GM21786 (cell line): Measurements from ENCODE around the gene ZFAND2A.
"Not testable (repeated sequence)": the region's sequence is repeated elsewhere in the genome, so short reads cannot be mapped to it uniquely, and the experiment has no call there.

Experiments used
- ATAC-seq: cut with Tn5 transposase; IDR thresholded peaks from one replicate; pipeline ENCODE4 v1.9.1; 2021; ENCODE audit not compliant: unreplicated experiment

The ZFAND2A gene

DNA sequence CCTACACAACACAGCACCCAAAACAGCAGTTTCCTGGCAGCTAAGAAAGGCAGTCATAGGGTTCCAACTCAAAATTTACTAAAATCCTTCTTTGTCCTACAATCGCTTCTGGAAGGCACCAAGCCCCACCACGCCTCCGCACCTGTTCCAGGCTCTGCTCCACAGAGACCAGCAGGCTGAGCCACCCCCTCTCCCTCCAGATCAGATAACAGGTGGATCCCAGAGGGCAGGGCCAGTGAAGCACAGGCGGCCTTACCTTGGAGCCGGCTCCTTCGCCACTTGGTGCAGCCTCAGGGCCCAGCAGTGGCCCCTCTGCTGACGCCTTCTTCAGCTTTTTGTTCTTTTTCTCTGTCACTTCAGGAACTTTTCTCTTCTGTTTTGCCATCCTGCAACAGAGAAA, 33.0 kb downstream of the ZFAND2A start:
- ATAC-seq: no peak

GRCh38 chr7:1125603-1125969, 34.4 kb downstream of the ZFAND2A start:
- no peak for ATAC-seq

DNA sequence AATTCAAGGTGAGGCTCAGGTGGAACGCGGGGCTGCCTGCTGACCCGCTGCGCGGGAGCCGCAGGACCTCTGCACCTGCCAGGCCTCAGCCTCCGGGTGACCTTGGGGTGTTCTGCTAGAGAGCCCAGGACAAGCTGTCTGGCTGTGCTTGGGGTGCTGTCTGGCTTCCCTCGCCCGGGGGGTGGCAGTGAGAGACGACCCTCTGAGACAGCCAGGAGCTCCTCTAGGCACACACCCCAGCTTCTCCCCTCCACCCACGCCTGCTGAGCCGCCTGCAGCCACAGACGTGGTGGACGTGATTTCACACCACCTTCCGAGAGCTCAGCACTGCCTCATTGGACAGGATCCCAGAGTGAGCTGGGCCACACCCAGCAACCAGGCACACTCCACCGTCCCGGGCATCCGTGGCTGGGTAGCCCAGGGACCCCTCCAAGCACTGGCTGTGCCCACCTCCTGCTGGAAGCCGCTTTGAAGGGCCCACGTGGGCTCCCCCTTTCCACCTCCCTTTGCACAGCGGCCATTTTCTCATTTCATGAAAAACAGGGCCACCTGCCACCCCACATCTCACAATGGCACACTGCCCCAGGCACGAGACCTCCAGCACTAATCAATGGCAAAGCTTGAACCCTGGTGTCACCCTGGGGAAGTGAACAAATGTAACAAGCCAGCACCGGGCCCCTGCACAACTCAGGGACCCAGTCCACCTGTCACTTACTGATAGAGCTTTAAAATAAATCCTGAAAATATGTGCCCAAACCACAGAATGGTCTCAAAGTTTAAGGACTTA, 35.0 kb downstream of the ZFAND2A start:
- ATAC-seq: no peak

DNA sequence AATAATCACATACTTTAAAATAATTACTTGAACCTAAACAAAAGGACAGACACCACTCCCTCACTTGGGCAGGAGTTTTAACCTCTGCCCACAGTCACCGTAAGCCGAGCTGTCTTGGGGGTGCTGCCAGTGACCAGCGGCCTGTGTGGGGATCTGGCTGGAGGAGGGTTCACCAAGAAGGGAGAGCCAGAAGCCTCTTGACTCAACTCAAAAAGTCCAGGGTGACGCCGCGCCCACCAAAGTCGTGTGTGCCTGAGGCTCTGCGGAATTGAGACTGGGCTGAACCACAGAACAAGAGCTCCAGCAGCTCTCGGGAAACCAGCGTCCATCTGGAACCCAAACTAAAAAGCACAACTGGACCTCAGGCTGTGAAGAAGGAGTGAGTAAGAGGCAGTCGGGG, 35.8 kb downstream of the ZFAND2A start:
- ATAC-seq: no peak

DNA sequence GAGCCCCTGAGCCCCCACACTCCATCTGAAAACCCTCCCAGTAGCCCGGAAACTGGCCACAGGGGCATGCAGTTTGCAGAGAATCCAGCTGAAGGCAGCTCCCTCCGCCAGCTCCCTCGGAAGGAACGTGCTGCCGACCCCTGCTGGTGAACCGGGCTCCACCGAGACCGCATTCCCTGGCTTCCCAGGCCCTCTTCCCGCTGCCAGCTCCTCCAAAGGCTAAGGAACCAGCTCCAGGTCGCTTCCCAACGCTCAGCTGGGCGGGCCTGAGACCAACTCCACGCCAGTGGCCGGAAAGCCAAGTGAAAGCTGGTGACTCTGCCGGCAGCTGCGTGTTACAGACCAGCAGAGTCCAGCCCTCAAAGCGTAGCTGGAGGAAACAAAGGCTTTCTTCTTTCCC, 36.3 kb downstream of the ZFAND2A start:
- no peak for ATAC-seq

- ATAC-seq: no peak
Observed at GRCh38 chr7:1122832-1123501, 37.0 kb downstream of the ZFAND2A start.

DNA sequence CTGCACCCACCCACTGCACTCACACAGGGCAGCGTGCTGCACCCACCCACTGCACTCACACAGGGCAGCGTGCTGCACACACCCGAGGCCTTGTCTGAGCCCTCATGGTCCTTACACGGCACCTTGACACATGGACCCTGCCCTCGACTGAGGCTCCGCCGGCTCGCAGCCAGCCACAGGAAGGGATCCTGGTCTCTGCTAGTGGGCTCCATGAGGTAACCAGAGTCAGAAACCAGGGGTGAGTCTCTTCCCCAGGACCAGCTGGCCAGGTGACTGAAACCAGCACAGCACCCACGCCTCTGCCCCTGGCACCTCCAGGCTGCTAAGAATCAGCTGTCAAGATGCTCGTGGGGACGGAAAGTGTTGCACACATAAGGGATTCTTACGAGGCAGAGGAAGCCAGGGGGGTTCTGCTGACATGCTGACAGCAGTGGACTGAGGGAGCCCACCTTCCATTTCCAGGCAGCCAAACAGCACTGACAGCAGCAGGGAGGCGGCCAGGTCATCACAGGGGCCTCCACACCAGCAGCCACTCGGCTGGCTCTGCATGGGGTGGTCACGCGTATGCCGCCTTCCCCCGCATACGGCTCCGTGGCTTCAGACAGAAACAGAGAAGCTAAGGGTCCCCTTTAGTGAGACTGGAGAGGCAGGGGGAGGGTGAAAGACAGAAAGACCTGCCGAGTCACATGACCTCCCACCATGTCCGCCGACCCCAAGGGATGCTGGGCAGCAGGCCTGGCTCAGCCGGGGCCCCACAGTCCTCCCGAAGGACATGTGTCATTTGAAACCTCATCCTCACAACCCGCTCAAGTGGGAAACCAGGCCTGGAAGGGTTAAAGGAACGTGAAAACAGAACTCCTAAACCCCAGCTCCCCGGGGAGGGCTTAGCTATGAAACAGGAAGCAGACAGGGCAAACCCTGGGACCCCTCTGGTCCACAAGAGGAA, 37.8 kb downstream of the ZFAND2A start:
- ATAC-seq: no peak

- ATAC-seq: no peak
Observed at GRCh38 chr7:1121476-1121875, 38.5 kb downstream of the ZFAND2A start.

GRCh38 chr7:1120791-1121190, 39.2 kb downstream of the ZFAND2A start:
- no peak for ATAC-seq

GRCh38 chr7:1119201-1119600, 40.8 kb downstream of the ZFAND2A start:
- no peak for ATAC-seq

DNA sequence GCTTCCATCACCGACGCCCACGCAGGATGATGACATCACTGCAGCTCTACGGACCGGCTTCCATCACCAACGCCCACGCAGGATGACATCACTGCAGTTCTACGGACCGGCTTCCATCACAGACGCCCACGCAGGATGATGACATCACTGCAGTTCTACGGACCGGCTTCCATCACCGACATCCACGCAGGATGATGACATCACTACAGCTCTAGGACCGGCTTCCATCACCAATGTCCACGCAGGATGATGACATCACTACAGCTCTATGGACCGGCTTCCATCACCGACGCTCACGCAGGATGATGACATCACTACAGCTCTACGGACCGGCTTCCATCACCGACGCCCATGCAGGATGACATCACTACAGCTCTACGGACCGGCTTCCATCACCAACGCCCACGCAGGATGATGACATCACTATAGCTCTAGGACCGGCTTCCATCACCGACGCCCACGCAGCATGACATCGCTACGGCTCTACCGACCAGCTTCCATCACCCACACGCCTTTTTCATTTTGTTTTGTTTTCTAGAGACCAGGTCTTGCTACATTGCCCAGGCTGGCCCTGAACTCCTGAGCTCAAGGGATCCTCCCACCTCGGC, 42.6 kb downstream of the ZFAND2A start:
- no peak for ATAC-seq

- ATAC-seq: not testable (repeated sequence)
Observed at GRCh38 chr7:1116383-1117008, 43.5 kb downstream of the ZFAND2A start.

DNA sequence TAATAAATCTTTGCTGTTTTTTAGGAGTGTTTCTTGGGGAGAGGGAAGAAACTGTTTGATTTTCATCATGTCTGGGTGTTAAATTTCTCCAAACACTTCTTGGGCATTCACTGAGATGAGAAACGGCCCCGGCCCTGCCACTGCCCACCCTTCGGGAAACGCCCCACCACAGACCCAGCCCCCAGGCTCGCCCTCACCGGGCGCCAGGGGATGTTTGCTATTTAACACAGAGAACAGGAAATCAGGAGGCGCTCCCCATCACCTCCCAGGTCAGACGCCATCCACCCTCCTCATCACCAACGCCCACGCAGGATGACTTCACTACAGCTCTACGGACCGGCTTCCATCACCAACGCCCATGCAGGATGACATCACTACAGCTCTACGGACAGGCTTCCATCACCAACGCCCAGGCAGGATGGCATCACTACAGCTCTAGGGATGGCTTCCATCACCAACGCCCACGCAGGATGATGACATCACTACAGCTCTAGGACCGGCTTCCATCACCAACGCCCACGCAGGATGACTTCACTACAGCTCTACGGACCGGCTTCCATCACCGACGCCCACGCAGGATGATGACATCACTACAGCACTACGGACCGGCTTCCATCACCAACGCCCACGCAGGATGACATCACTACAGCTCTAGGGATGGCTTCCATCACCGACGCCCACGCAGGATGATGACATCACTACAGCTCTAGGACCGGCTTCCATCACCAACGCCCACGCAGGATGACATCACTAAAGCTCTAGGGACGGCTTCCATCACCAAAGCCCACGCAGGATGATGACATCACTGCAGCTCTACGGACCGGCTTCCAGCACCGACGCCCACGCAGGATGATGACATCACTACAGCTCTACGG, 44.6 kb downstream of the ZFAND2A start:
- not testable (repeated sequence) for ATAC-seq

DNA sequence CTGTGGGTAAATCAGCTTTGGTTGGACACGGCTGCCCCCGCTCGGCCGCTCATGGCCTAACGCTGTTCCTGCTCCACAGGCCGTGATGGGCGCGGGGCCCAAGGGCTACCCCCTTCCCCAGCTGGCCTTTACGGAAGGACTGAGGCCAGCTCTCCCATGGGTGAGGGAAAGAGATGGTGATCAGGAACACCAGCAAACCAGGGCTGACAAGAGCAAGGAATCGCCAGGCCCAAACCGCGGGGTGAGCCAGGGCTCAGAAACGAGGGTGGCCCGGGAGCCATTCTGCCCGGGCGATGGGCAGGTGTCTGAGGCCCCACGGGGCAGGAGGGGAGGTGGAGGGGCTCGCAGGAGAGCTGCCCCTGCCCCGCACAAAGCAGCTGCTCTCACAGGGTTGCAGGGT, 45.5 kb downstream of the ZFAND2A start:
- no peak for ATAC-seq

DNA sequence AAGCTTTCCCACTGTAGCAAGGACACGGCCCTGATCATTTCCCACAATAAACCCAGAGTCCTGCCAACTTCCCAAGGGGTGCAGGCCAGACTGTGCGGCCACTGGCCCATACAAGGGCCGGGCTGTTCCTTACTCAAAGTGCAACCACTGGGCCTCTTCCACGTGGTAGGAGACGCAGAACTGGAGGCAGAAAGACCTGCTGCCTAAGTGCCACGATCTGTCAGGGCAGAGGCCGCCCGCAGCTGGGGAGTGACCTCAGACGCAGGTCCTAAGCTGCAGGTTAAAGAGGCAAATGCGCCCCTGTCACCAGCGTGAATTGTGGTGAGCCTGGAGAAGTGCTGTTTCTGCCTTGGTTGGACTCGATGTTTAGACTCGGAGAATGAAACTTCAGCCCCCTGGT, 45.9 kb downstream of the ZFAND2A start:
- ATAC-seq: no peak

GRCh38 chr7:1113548-1113885, 46.5 kb downstream of the ZFAND2A start:
- ATAC-seq: no peak

GRCh38 chr7:1112625-1113547, 47.1 kb downstream of the ZFAND2A start:
- ATAC-seq: no peak

DNA sequence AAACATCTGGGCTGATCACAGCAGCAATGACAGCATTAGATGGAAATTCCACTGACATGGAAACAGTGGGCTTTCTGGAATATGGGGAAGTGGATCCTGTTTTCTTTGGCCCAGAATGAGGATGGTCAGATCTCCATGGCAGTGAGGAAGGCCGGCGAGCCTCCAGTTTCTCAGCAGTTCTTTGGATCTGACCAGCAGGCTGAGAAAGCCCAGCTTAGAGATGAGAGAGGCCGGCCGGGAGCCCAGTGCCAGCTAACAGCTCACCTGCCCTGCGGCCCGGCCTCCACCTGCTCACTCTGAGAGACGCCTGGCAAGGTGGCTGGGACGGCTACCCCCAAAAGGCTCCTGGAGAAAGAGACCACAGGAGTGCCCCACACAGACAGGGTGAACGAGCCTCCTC, 47.9 kb downstream of the ZFAND2A start:
- ATAC-seq: no peak

DNA sequence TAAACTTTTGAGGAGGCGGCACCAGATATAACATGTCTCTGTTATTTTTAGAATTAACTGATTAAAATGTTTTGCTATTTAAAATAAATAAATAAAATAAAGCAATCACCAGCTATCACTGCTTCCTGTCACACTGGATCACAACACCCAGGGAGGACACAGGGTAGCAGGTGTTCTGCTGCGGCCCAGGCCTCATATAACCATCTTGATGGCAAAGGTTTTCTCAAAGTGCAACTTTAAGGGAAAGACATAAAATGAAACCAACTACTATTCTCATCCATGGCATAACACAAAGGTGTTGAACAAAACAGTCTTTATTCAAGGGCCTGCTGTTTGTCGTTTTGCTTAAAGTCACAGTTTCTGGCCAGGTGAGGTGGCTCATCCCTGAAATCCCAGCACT, 48.8 kb downstream of the ZFAND2A start:
- no peak for ATAC-seq
